WTC11 (cell line): Measurements from ENCODE around the gene LRRC40. TPM values are rescaled to one million over a fixed set of nuclear protein-coding genes. Genes with fewer than 3 reads are reported as not detected.
A peak's percentile ranks its signal among the peaks of the same experiment; 100 is the strongest.

ENCODE experiments used
- ATAC-seq: fragments of 200-7000 bp; cut with Tn5 transposase; 2 replicates; pipeline ENCODE4 v1.10.0; 2021; ENCODE audit warnings: mild to moderate bottlenecking, moderate library complexity
- CTCF ChIA-PET: fragments of 300-600 bp; sonication (Branson Sonifier 250); formaldehyde crosslinking; loops from one replicate; lab custom pipeline; 2021; ENCODE audit warnings: antibody characterized with exemption; lab: Charles Lee
- POLR2A ChIA-PET: fragments of 350-600 bp; sonication (Branson Sonifier 250); formaldehyde crosslinking; loops from one replicate; lab custom pipeline; 2021; ENCODE audit warnings: antibody characterized with exemption; lab: Charles Lee
- DNase-seq: peaks from one replicate; pipeline ENCODE4 v3.0.0; 2021; ENCODE audit warnings: low spot score
- H3K27ac Mint-ChIP-seq: 2 replicates; pipeline ENCODE4 v1.8.0; 2021; ENCODE audit warnings: mixed read lengths
- H3K27me3 Mint-ChIP-seq: 2 replicates; pipeline ENCODE4 v1.8.0; 2021; ENCODE audit warnings: low read depth, mild to moderate bottlenecking, moderate library complexity, mixed read lengths
- H3K36me3 Mint-ChIP-seq: 2 replicates; pipeline ENCODE4 v1.8.0; 2021; ENCODE audit warnings: mixed read lengths
- H3K4me1 Mint-ChIP-seq: 2 replicates; pipeline ENCODE4 v1.8.0; 2022; ENCODE audit warnings: mixed read lengths
- H3K4me3 Mint-ChIP-seq: 2 replicates; pipeline ENCODE4 v1.8.0; 2021; ENCODE audit warnings: mild to moderate bottlenecking, moderate library complexity, mixed read lengths
- H3K9me3 Mint-ChIP-seq: 2 replicates; pipeline ENCODE4 v1.8.0; 2021; ENCODE audit warnings: mixed read lengths
- CBFB ChIP-seq: sonication (generic); formaldehyde crosslinking; IDR thresholded peaks from 2 replicates; pipeline ENCODE4 v1.8.1; 2022; ENCODE audit warnings: mild to moderate bottlenecking, low read depth, missing genetic modification reagents
- CTCF ChIP-seq: fragments of 200-600 bp; IDR thresholded peaks from 2 replicates; pipeline ENCODE4 v1.8.0; 2022; ENCODE audit warnings: antibody characterized with exemption
- ESRRA ChIP-seq: sonication (generic); formaldehyde crosslinking; IDR thresholded peaks from 2 replicates; pipeline ENCODE4 v1.8.1; 2022; ENCODE audit warnings: mild to moderate bottlenecking, missing genetic modification reagents, borderline replicate concordance
- FOXP4 ChIP-seq: sonication (generic); formaldehyde crosslinking; IDR thresholded peaks from 2 replicates; pipeline ENCODE4 v1.8.0; 2022; ENCODE audit warnings: mild to moderate bottlenecking, missing genetic modification reagents
- GRHL2 ChIP-seq: fragments of 250-450 bp; sonication (Bioruptor Pico); IDR thresholded peaks from 2 replicates; pipeline ENCODE4 v1.8.0; 2022; ENCODE audit warnings: mild to moderate bottlenecking, moderate library complexity; ENCODE audit not compliant: insufficient replicate concordance, severe bottlenecking
- IRF1 ChIP-seq: sonication (generic); formaldehyde crosslinking; IDR thresholded peaks from 2 replicates; pipeline ENCODE4 v1.8.0; 2023; ENCODE audit warnings: missing genetic modification reagents
- JAZF1 ChIP-seq: fragments of 250-450 bp; sonication (Bioruptor Pico); IDR thresholded peaks from 2 replicates; pipeline ENCODE4 v1.9.0; 2021; ENCODE audit warnings: moderate library complexity, mild to moderate bottlenecking, inconsistent platforms
- JUN ChIP-seq: sonication (generic); formaldehyde crosslinking; IDR thresholded peaks from 2 replicates; pipeline ENCODE4 v1.8.0; 2023; ENCODE audit warnings: mild to moderate bottlenecking, missing genetic modification reagents
- MLX ChIP-seq: sonication (generic); formaldehyde crosslinking; IDR thresholded peaks from 2 replicates; pipeline ENCODE4 v1.8.1; 2023; ENCODE audit warnings: mild to moderate bottlenecking, missing genetic modification reagents, moderate library complexity
- OVOL2 ChIP-seq: fragments of 250-450 bp; sonication (Bioruptor Pico); IDR thresholded peaks from 2 replicates; pipeline ENCODE4 v1.9.0; 2021; ENCODE audit warnings: mild to moderate bottlenecking, borderline replicate concordance
- SP1 ChIP-seq: sonication (generic); formaldehyde crosslinking; conservative IDR thresholded peaks from 2 replicates; pipeline ENCODE4 v1.8.1; 2022; ENCODE audit warnings: missing genetic modification reagents
- ZNF219 ChIP-seq: sonication (generic); formaldehyde crosslinking; IDR thresholded peaks from 2 replicates; pipeline ENCODE4 v1.8.0; 2023; ENCODE audit warnings: missing genetic modification reagents, mild to moderate bottlenecking, borderline replicate concordance
- ZNF232 ChIP-seq: sonication (generic); formaldehyde crosslinking; IDR thresholded peaks from 2 replicates; pipeline ENCODE4 v1.8.0; 2022; ENCODE audit warnings: mild to moderate bottlenecking, missing genetic modification reagents
- total RNA-seq: library from RNA; stranded (reverse); gene quantifications from 3 replicates; pipeline ENCODE4 v1.2.3, GENCODE V29; 2021
- TF ChIP-seq, protein P1 (sequence below): sonication (generic); formaldehyde crosslinking; IDR thresholded peaks from 2 replicates; pipeline ENCODE4 v1.8.0; 2023; ENCODE audit warnings: mild to moderate bottlenecking, missing genetic modification reagents
- TF ChIP-seq, protein P2 (sequence below): sonication (generic); formaldehyde crosslinking; IDR thresholded peaks from 2 replicates; pipeline ENCODE4 v1.8.1; 2023; ENCODE audit warnings: mild to moderate bottlenecking, missing genetic modification reagents
- TF ChIP-seq, protein P3 (sequence below): sonication (generic); formaldehyde crosslinking; IDR thresholded peaks from 2 replicates; pipeline ENCODE4 v1.8.1; 2022; ENCODE audit warnings: low read depth, missing genetic modification reagents, borderline replicate concordance
- TF ChIP-seq, protein P4 (sequence below): sonication (generic); formaldehyde crosslinking; IDR thresholded peaks from 2 replicates; pipeline ENCODE4 v1.8.0; 2023; ENCODE audit warnings: missing genetic modification reagents, mild to moderate bottlenecking, borderline replicate concordance

The LRRC40 gene
- total RNA-seq, 1 experiment from 2014 or later: 26.7 TPM

DNA sequence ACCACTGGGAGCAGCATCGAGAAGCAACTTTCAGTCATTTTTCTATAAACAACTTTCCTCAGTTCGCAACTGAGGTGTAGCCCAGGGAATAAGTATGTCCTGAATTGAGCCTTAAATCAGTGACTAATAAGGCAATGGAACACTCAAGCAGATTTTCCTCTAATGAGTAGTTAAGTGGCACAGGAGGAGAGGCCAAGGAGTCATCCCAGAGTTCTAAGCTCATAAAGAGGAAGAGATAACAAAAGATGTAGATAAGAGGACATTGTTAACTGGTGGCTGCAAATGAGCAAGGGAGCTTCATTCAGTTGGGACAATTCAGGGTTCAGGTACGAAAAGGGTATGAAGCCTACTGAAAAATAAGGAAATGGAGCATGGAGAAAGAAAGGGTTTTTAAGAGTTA is 64.5 kb downstream of the LRRC40 start (continued):
- TF ChIP-seq, protein P1, sequence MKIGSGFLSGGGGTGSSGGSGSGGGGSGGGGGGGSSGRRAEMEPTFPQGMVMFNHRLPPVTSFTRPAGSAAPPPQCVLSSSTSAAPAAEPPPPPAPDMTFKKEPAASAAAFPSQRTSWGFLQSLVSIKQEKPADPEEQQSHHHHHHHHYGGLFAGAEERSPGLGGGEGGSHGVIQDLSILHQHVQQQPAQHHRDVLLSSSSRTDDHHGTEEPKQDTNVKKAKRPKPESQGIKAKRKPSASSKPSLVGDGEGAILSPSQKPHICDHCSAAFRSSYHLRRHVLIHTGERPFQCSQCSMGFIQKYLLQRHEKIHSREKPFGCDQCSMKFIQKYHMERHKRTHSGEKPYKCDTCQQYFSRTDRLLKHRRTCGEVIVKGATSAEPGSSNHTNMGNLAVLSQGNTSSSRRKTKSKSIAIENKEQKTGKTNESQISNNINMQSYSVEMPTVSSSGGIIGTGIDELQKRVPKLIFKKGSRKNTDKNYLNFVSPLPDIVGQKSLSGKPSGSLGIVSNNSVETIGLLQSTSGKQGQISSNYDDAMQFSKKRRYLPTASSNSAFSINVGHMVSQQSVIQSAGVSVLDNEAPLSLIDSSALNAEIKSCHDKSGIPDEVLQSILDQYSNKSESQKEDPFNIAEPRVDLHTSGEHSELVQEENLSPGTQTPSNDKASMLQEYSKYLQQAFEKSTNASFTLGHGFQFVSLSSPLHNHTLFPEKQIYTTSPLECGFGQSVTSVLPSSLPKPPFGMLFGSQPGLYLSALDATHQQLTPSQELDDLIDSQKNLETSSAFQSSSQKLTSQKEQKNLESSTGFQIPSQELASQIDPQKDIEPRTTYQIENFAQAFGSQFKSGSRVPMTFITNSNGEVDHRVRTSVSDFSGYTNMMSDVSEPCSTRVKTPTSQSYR (CRISPR knock-in tag): no peak

DNA sequence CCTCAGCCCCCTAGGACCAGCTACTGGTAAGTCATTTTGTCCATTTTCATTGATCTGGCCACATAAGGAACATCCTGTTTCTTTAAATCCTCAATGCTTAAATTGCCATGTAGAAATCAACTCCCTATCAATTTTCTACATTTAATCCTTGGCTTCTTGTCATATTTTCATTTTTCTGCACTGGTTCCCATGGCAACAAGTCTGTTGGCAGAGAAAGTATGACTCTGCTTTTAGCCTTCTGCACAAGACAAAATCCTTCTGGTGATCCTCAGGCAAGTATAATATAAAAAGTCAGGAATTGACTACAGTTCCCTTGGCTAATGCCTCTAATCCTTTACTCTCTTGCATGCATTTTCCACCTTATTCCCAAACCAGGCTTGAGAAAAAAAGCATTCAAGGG is 65.0 kb downstream of the LRRC40 start:
- Mint-ChIP-seq H3K4me1 (peaks cover 40% of the 10 kb centered on the region), H3K9me3 (no peaks in the 10 kb centered on the region), H3K27me3 (no peaks in the 10 kb centered on the region), H3K27ac (0 out of 2 replicates have a peak overlapping the region, but pooled peaks have one; percentile 55), H3K4me3 (no peak overlapping the region), H3K36me3 (no peaks in the 10 kb centered on the region)
- no peak; the same call in 1 of the 2 replicates for ATAC-seq
- no peak for DNase-seq
- TF ChIP-seq JAZF1 (no peak), ZNF219 (CRISPR knock-in tag) (no peak), OVOL2 (CRISPR knock-in tag) (no peak), GRHL2 (CRISPR knock-in tag) (no peak), FOXP4 (CRISPR knock-in tag) (no peak), ZNF232 (CRISPR knock-in tag) (no peak), IRF1 (no peak), JUN (CRISPR knock-in tag) (no peak)
- TF ChIP-seq, protein P2, sequence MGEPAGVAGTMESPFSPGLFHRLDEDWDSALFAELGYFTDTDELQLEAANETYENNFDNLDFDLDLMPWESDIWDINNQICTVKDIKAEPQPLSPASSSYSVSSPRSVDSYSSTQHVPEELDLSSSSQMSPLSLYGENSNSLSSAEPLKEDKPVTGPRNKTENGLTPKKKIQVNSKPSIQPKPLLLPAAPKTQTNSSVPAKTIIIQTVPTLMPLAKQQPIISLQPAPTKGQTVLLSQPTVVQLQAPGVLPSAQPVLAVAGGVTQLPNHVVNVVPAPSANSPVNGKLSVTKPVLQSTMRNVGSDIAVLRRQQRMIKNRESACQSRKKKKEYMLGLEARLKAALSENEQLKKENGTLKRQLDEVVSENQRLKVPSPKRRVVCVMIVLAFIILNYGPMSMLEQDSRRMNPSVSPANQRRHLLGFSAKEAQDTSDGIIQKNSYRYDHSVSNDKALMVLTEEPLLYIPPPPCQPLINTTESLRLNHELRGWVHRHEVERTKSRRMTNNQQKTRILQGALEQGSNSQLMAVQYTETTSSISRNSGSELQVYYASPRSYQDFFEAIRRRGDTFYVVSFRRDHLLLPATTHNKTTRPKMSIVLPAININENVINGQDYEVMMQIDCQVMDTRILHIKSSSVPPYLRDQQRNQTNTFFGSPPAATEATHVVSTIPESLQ (CRISPR knock-in tag): no peak
- CTCF ChIA-PET: interaction anchor here (0.8 to 1.4 kb wide), 6 partner anchors 7 to 106 kb away, joined by 3 to 4 read pairs (median 3); partner anchors contain the start of gene SRSF11
- POLR2A ChIA-PET: no interaction called here

DNA sequence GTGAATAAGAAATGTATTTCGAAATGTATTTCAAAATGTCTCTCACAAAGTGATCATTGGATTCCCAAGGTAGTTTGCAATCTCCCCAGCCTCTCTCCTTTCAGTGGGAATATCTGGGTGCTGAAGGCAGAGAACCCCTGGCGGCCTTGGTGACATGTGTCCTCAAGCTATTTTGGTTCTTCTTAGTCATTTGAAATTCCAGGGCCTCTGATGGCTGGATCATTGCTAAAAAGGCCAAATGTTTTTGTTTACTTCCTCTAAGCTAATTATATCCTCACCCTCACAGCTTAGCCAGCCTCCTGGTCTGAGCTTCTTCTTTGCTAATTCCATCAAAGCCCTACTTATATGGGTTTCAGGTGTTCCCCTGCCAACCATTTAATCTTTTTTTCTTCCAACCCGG is 71.2 kb downstream of the LRRC40 start:
- H3K9me3 Mint-ChIP-seq: no peaks in the 10 kb centered on the region
- H3K27ac Mint-ChIP-seq: peak overlapping the region; percentile 86
- no peaks in the 10 kb centered on the region for H3K27me3 Mint-ChIP-seq
- peak overlapping the region; percentile 9 for H3K4me3 Mint-ChIP-seq
- ATAC-seq (no peak), DNase-seq (no peak)
- POLR2A ChIA-PET: no interaction called here
- peaks cover 31% of the 10 kb centered on the region for H3K4me1 Mint-ChIP-seq
- no peaks in the 10 kb centered on the region for H3K36me3 Mint-ChIP-seq
- CTCF ChIA-PET: interaction anchor here (1.0 to 2.4 kb wide), 2 partner anchors 9 to 15 kb away, joined by 4 to 11 read pairs; no protein-coding TSS in a partner anchor
- TF ChIP-seq, protein P3, sequence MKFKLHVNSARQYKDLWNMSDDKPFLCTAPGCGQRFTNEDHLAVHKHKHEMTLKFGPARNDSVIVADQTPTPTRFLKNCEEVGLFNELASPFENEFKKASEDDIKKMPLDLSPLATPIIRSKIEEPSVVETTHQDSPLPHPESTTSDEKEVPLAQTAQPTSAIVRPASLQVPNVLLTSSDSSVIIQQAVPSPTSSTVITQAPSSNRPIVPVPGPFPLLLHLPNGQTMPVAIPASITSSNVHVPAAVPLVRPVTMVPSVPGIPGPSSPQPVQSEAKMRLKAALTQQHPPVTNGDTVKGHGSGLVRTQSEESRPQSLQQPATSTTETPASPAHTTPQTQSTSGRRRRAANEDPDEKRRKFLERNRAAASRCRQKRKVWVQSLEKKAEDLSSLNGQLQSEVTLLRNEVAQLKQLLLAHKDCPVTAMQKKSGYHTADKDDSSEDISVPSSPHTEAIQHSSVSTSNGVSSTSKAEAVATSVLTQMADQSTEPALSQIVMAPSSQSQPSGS: no peak
- TF ChIP-seq CTCF (no peak), MLX (CRISPR knock-in tag) (no peak), SP1 (CRISPR knock-in tag) (no peak), ESRRA (CRISPR knock-in tag) (no peak), CBFB (CRISPR knock-in tag) (no peak)
- TF ChIP-seq, protein P4, sequence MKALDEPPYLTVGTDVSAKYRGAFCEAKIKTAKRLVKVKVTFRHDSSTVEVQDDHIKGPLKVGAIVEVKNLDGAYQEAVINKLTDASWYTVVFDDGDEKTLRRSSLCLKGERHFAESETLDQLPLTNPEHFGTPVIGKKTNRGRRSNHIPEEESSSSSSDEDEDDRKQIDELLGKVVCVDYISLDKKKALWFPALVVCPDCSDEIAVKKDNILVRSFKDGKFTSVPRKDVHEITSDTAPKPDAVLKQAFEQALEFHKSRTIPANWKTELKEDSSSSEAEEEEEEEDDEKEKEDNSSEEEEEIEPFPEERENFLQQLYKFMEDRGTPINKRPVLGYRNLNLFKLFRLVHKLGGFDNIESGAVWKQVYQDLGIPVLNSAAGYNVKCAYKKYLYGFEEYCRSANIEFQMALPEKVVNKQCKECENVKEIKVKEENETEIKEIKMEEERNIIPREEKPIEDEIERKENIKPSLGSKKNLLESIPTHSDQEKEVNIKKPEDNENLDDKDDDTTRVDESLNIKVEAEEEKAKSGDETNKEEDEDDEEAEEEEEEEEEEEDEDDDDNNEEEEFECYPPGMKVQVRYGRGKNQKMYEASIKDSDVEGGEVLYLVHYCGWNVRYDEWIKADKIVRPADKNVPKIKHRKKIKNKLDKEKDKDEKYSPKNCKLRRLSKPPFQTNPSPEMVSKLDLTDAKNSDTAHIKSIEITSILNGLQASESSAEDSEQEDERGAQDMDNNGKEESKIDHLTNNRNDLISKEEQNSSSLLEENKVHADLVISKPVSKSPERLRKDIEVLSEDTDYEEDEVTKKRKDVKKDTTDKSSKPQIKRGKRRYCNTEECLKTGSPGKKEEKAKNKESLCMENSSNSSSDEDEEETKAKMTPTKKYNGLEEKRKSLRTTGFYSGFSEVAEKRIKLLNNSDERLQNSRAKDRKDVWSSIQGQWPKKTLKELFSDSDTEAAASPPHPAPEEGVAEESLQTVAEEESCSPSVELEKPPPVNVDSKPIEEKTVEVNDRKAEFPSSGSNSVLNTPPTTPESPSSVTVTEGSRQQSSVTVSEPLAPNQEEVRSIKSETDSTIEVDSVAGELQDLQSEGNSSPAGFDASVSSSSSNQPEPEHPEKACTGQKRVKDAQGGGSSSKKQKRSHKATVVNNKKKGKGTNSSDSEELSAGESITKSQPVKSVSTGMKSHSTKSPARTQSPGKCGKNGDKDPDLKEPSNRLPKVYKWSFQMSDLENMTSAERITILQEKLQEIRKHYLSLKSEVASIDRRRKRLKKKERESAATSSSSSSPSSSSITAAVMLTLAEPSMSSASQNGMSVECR (CRISPR knock-in tag): no peak
